ENCODE data around the gene EXOC6.
"Not testable (repeated sequence)": the region's sequence is repeated elsewhere in the genome, so short reads cannot be mapped to it uniquely, and the experiment has no call there.

EXOC6 gene

GRCh38 chr10:92868557-92868956 is 20.2 kb downstream of the EXOC6 start:
- Histone ChIP-seq H3K4me3 (no peak overlapping the region), H3K27ac (no peak overlapping the region)

DNA sequence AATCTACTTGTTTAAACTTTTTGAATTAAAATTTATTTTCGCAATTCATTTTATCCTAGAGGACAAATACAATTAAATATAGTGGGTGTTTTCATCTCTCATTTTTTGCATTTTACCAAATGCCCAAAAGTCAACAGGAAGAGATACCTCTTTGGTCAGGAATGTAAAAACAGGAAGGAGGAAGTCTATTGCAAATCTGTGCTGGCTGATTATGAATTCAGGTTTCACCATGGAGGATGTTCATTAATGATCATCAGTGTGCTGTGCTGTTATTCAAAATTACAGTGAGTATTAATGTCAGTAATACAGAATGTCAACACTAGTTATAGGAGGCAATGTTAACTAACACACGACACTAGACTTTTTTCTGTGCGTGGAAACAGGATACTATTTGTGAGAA is 24.7 kb downstream of the EXOC6 start:
- Histone ChIP-seq H3K27ac (peak overlapping the region in 1 of 21 experiments; percentile 7), H3K4me3 (no peak overlapping the region)

DNA sequence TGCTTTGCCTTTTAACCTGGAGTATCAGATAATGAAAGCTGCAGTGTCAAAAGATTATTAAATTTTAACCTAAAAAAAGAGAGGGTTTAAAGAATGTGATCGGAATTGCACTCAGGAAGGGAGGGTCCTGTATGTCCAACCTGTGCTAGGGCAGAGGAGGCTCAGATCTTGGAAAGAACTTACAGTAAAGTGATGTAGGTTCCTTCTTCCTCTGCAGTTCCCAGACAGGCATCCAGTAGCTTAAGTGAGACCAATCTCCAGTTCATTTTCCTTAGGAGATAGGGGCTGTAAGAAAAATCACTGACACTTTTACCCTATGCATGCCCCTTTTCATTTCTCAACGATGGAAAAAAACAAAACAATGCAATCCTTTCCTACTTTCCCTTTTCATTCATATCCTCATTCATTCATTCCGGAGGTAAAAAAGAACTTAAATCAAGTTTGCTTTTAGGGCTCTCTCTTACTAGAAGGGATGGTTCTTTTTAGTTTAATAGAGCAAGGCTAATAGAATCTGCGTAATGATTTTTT is 28.3 kb downstream of the EXOC6 start:
- no peak overlapping the region for H3K27ac ChIP-seq
- no peak overlapping the region for H3K4me3 ChIP-seq

DNA sequence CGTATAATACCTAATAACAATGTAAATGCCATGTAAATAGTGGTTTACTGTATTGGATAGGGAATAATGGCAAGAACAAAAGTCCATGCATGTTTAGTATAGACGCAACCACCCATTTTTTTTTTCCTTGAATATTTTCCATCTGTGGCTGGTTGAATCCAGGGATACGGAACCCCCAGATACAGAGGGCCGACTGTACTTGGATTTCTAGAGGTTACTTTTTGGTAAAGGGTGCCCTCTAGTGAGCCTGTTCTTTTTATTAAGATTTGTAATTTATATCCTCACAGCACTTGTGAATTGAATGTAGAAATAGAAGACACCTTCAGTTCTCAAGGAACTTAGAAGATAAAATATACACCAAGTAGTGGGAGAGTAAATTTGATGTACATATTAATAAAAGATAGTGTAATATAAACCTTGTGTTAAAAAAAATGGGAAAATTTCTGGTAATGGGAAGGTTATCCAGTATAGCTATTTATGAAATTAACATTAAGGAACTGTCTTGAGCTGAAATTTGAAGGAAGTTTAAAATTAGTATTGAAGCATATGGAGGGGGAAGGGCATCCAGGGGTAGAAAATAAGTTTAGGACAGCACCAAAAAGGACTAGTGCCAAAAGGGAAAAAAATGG is 32.0 kb downstream of the EXOC6 start:
- H3K27ac ChIP-seq = no peak overlapping the region

DNA sequence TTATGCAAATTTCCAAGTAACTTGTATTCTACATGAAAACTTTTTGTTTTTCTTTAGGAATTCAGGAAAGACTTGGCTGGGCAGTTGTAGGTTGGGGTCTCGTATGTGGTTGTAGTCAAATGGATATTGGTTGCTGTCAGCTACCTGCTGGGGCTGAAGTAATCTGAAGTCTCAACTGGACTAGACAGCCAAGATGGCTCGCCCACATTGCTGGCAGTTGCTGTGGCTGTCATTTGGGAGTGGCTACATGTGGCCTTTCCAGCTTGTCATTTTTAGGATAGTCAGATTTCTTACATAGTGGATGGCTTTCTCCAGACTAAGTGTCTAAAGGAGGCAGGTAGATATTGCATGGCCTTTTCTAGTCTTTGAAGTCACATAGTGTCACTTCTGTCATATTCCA is 32.6 kb downstream of the EXOC6 start:
- H3K27ac ChIP-seq = no peak overlapping the region
- no peak overlapping the region for H3K4me3 ChIP-seq

More for the DNA sequence above, 32.0 kb downstream of the EXOC6 start:
- H3K4me3 ChIP-seq = no peak overlapping the region

DNA sequence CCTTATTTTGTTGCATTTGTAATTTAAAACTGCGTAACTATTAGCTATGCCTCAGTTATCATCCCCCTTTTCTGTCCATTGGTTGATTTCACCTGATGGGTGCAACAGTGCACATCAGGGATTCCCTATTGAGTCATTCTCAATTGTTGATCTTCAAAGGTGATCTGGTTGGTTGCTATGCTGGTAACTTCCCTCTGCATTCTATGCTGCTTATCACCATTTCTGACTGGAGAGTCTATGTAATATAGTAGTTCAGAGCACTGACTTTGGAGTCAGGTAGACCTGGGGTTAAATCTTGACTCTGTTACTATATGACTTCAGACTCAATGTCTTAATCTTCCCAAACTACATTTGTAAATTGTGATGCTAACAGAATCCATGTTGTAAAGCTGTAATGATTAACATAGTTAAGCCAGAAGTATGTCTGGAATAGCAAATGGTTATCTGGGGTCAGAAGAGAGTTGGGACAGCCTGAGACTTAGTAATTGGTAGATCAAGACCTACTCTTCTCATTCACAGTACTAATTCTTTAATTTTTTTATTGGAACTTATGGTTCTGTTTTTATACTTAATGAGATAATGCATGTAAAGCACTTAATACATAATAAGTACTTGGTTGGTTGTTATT is 38.1 kb downstream of the EXOC6 start:
- H3K4me3 ChIP-seq = no peak overlapping the region
- no peak overlapping the region for H3K27ac ChIP-seq

- Histone ChIP-seq H3K27ac (no peak overlapping the region), H3K4me3 (no peak overlapping the region)
Observed at GRCh38 chr10:92890471-92890870, 42.2 kb downstream of the EXOC6 start.

DNA sequence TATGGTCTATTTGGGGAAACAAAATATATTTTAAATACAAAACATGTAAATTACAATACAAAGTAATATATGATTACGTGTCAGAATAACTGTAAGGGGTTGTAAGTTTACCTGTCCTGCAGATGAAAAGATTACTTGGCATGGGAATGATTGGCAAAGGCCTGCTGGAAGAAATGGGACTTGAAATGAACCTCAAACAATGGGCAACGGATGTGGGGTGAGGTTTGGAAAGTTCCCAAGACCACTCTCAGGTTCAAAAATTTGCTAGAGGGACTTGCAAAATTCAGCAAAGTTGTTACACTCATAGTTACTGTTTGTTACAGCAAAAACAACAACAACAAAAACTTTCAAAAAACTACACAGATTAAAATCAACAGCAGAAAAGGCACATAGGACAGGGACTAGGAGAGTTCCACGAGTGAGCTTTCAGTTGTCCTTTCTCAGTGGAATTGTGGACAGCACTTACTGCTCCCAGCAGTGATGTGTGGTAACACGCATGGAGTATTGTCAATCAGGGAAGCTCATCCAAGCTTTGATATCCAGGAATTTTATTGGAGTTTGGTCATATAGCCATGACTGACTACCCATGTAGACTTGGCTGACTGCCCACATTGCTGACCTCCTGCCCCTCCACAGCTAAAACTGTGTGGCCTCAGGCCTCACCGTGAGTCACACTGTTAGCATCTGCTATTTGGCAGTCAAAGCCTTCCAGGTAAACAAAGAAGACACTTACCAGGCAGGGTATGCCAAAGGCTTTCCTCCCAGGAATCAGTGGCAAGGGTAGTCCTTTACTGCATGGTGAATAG is 43.8 kb downstream of the EXOC6 start:
- no peak overlapping the region for H3K27ac ChIP-seq
- no peak overlapping the region for H3K4me3 ChIP-seq

- Histone ChIP-seq H3K4me3 (no peak overlapping the region), H3K27ac (no peak overlapping the region)
Observed at GRCh38 chr10:92892691-92893054, 44.4 kb downstream of the EXOC6 start.

GRCh38 chr10:92894081-92894655 is 45.8 kb downstream of the EXOC6 start:
- no peak overlapping the region for H3K4me3 ChIP-seq
- H3K27ac ChIP-seq = no peak overlapping the region

GRCh38 chr10:92897916-92898315 is 49.6 kb downstream of the EXOC6 start:
- no peak overlapping the region for H3K27ac ChIP-seq
- H3K4me3 ChIP-seq = no peak overlapping the region

GRCh38 chr10:92901819-92902251 is 53.5 kb downstream of the EXOC6 start:
- H3K27ac ChIP-seq = no peak overlapping the region
- H3K4me3 ChIP-seq = no peak overlapping the region

GRCh38 chr10:92903633-92904032 is 55.3 kb downstream of the EXOC6 start:
- H3K27ac ChIP-seq = no peak overlapping the region
- no peak overlapping the region for H3K4me3 ChIP-seq

DNA sequence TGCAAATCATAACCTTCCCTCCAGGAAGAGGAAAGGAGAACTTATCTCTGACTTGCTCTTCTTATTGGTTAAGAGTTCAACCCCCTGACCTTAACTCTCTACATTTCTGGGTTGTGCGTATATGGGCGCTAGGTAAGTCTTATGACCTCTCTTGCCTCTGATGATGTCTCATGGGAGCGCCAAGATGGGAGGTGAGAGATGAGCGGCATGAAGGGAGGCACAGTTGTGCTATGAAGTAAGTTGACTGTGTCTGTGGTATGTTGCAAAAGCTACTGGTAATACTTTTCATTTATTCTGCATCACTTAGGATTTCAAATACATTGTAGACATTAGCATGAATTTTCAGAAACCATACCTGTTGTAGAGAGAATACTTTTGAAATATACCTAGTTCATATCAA is 59.0 kb downstream of the EXOC6 start:
- H3K27ac ChIP-seq = no peak overlapping the region

GRCh38 chr10:92912631-92913030 is 64.3 kb downstream of the EXOC6 start:
- H3K4me3 ChIP-seq, H3K27ac ChIP-seq: not testable (repeated sequence)

More for the DNA sequence above, 59.0 kb downstream of the EXOC6 start:
- H3K4me3 ChIP-seq = no peak overlapping the region

DNA sequence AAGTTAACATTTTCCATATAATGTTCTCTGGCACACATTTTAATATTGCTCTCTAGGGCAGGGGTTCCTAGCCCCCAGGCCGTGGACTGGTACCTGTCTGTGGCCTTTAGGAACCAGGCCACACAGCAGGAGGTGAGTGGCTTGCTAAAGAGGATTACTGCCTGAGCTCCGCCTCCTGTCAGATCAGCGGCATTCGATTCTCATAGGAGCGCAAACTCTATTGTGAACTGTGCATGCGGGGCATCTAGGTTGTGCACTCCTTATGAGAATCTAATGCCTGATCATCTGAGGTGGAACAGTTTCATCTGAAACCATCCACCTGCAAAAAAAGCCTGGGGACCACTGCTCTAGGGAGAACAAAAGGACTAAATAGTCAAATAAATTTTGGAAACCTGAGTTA is 65.7 kb downstream of the EXOC6 start:
- Histone ChIP-seq H3K4me3 (no peak overlapping the region), H3K27ac (no peak overlapping the region)

DNA sequence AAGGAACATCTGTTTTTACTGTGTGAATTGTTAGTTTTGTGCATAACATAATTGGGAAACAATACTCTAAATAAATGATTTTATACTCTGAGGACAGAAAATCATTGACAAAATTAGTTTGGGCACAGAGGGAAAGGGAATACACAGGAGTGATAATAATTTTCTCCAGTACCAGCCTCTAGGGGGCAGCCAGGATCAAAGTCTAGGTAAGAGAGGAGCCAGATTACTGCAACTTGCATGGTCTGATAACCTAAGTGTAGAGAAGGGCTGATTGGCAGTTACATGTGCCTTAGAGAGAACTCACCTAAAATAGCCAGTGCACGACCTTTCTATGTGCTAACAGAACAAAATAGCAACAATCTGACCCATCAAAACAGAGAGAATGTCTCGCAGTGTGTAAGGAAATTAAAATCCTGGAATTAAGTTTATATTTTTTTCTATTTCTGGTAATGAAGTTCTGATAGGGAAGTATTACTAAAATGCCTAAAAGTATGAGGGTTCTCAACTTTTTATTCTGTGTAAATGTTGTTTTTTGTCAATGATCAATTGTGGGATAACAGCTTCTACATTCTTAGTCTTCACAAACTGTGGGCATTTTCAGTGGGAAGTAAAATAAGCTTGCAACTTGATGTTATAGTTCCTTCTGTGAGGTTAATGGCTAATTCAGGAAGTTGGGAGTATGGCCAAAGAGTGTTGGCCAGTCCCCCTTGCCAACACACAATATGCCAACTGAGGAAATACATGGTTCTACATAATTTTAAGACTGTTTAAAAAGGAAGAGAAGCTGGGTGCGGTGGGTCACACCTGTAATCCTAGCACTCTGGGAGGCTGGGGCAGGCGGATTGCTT is 66.4 kb downstream of the EXOC6 start:
- H3K27ac ChIP-seq = no peak overlapping the region
- no peak overlapping the region for H3K4me3 ChIP-seq

DNA sequence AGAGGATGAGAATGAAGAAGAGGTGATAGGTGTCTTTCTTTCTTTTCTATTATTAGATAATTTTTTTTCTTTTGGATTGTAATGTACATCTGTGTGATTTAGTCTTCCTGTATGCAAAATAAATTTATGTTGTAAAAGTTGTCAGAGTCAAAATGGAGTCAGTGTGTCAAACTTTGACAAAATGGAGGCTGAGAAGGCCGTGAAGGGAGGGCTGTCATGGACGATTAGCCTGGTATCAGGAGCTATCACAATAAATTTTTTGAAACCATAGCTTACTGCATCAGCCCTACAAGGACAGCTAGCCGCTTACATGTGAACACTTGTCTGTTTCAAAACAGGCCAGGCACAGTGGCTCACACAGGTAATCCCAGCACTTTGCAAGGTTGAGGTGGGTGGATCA is 67.6 kb downstream of the EXOC6 start:
- Histone ChIP-seq H3K27ac (no peak overlapping the region), H3K4me3 (no peak overlapping the region)

- no peak overlapping the region for H3K4me3 ChIP-seq
- H3K27ac ChIP-seq = no peak overlapping the region
Observed at GRCh38 chr10:92916433-92916832, 68.1 kb downstream of the EXOC6 start.

GRCh38 chr10:92918603-92919002 is 70.3 kb downstream of the EXOC6 start:
- Histone ChIP-seq H3K27ac (no peak overlapping the region), H3K4me3 (no peak overlapping the region)

Data from skin epidermis (tissue), 12 donors.